ENCODE data around the gene ACAA1.

DNA sequence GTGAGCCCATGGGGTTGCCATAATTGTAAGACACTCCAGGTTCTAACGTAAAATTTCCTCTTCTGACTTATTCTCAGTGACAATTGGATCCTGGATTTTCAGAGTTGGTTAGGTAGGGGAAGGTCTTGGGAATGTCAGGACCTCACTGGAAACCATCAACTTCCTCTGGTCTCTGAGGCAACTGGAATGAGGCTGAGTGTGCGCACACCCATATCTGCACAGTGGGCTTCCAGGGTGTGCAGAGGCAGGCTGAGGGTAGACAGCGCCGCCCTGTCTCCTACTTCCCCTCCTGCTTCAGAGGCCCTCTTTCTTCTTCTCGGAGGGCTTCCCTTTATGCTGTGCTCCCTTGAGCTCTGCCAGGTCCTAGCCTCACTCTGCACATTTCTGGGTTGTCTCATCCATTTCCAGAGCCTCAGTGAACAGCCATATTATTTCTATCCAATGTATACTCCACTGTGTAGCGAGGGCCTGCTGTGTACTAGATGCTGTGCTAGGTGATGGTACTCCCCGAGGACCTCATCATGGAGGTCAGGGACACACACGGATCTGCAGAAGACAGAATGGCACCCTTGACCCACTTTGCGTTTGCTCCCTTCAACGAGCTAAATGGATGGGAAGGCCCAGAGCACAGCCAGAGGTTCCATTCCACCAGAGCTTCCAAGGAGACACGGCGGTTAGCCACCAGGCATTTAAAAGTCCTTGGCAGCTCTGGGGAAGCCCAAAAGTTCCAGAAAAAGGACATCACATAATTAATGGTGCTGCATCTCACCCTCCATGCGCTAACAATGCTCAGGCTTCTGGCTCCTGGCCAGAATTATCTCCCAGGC, 18.3 kb downstream of the ACAA1 start:
- TF ChIP-seq GABPA (IDR thresholded peaks at IDR 0.05 in 1 of 2, conservative IDR thresholded peaks at IDR 0.05 in 1 of 2): no peak
- TF ChIP-seq, protein P1, sequence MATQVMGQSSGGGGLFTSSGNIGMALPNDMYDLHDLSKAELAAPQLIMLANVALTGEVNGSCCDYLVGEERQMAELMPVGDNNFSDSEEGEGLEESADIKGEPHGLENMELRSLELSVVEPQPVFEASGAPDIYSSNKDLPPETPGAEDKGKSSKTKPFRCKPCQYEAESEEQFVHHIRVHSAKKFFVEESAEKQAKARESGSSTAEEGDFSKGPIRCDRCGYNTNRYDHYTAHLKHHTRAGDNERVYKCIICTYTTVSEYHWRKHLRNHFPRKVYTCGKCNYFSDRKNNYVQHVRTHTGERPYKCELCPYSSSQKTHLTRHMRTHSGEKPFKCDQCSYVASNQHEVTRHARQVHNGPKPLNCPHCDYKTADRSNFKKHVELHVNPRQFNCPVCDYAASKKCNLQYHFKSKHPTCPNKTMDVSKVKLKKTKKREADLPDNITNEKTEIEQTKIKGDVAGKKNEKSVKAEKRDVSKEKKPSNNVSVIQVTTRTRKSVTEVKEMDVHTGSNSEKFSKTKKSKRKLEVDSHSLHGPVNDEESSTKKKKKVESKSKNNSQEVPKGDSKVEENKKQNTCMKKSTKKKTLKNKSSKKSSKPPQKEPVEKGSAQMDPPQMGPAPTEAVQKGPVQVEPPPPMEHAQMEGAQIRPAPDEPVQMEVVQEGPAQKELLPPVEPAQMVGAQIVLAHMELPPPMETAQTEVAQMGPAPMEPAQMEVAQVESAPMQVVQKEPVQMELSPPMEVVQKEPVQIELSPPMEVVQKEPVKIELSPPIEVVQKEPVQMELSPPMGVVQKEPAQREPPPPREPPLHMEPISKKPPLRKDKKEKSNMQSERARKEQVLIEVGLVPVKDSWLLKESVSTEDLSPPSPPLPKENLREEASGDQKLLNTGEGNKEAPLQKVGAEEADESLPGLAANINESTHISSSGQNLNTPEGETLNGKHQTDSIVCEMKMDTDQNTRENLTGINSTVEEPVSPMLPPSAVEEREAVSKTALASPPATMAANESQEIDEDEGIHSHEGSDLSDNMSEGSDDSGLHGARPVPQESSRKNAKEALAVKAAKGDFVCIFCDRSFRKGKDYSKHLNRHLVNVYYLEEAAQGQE (IDR thresholded peaks at IDR 0.05): no peak
- TF ChIP-seq SP1 (IDR thresholded peaks at IDR 0.05): no peak
- no peak for TF ChIP-seq CTCF (IDR thresholded peaks at IDR 0.05; ENCODE audit: low read depth, low read length, missing input control)
- no peak for TF ChIP-seq HNF4A (conservative IDR thresholded peaks at IDR 0.05)
- no peak for TF ChIP-seq ATF3 (IDR thresholded peaks at IDR 0.05)
- TF ChIP-seq TAF1 (conservative IDR thresholded peaks at IDR 0.05): no peak
- no peak for TF ChIP-seq NR2F2 (IDR thresholded peaks at IDR 0.05)
- no peak for TF ChIP-seq JUND (IDR thresholded peaks at IDR 0.05)
- TF ChIP-seq RAD21 (IDR thresholded peaks at IDR 0.05): no peak

Measured in liver (tissue), 3 donors.